Measurements from ENCODE around the gene GALNT9.

DNA sequence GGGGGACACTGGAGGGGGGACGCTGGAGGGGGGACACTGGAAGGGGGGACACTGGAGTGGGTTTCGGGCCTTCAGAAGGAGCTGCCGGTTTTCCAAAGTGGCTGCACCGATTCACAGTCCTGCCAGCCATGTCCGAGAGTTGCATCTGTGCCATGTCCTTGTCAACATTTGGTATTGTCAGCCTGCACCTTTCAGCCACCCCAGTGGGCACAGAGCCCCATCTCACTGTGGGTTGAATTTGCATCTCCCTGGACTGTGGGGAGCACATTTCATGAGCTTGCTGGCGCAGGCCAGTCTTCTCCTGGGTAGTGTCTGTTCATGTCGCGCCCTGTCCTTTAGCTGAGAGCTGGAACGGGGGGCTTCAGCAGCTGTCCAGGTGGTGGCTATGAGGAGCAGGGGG, 72.7 kb downstream of the GALNT9 start:
- TF ChIP-seq, protein P1, sequence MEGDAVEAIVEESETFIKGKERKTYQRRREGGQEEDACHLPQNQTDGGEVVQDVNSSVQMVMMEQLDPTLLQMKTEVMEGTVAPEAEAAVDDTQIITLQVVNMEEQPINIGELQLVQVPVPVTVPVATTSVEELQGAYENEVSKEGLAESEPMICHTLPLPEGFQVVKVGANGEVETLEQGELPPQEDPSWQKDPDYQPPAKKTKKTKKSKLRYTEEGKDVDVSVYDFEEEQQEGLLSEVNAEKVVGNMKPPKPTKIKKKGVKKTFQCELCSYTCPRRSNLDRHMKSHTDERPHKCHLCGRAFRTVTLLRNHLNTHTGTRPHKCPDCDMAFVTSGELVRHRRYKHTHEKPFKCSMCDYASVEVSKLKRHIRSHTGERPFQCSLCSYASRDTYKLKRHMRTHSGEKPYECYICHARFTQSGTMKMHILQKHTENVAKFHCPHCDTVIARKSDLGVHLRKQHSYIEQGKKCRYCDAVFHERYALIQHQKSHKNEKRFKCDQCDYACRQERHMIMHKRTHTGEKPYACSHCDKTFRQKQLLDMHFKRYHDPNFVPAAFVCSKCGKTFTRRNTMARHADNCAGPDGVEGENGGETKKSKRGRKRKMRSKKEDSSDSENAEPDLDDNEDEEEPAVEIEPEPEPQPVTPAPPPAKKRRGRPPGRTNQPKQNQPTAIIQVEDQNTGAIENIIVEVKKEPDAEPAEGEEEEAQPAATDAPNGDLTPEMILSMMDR (IDR thresholded peaks at IDR 0.05), result no peak
- TF ChIP-seq EZH2phosphoT487 (IDR thresholded peaks at IDR 0.05), result no peak
- no peak for TF ChIP-seq EZH2 (IDR thresholded peaks at IDR 0.05)
